ENCODE measurements around the gene LDLRAD3.

DNA sequence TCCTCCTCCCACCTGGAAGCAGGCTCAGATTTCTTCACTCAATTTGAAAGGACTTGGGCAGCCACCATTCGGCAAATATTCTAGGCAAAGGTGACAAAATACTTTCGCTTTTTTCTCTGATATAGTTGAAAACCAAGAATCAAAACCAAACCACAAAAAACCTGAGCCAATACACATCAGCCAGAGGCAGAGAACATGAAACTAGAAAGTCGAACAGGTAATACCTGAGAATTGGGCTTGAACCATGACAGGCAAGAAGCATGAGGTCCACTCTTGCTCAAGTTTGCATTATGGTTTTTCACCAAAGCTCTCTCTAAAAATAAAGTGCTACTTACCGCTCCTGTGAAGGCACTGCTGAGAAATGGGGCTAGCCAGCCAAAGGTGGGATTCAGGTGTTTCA is 26.2 kb upstream of the LDLRAD3 start:
- TF ChIP-seq CTCF (IDR thresholded peaks at IDR 0.05; ENCODE audit: low read depth, low read length, poor library complexity, severe bottlenecking) (no peak), EZH2phosphoT487 (IDR thresholded peaks at IDR 0.05; ENCODE audit: borderline replicate concordance, low read length) (no peak)

All from DOHH2 (cell line).